HG03442 (cell line): ENCODE data around the gene CD80.
"Not testable (repeated sequence)": the region's sequence is repeated elsewhere in the genome, so short reads cannot be mapped to it uniquely, and the experiment has no call there.

Source experiments
- ATAC-seq: cut with Tn5 transposase; IDR thresholded peaks from one replicate; pipeline ENCODE4 v1.9.1; 2021; ENCODE audit warnings: mild to moderate bottlenecking, moderate library complexity; ENCODE audit not compliant: unreplicated experiment

Gene CD80

GRCh38 chr3:119559441-119559963, at the start of gene CD80:
Gene CD80 (minus strand): TSS chr3:119559614. CDS start chr3:119557728, 1,886 bp downstream.
- ATAC-seq, result peak; percentile 46

- no peak for ATAC-seq
Measured at GRCh38 chr3:119608405-119609000, 49.1 kb upstream of the CD80 start.

- ATAC-seq, result no peak
Measured at GRCh38 chr3:119604878-119605277, 45.5 kb upstream of the CD80 start.

- ATAC-seq, result no peak
Measured at GRCh38 chr3:119602676-119603075, 43.3 kb upstream of the CD80 start.

- peak; percentile 15 for ATAC-seq
Measured at GRCh38 chr3:119601154-119601553, 41.7 kb upstream of the CD80 start.

- ATAC-seq, result peak; percentile 61
Measured at GRCh38 chr3:119600732-119601131, 41.3 kb upstream of the CD80 start.

GRCh38 chr3:119599558-119600174, 40.3 kb upstream of the CD80 start:
- no peak for ATAC-seq

GRCh38 chr3:119598410-119599098, 39.1 kb upstream of the CD80 start:
- ATAC-seq, result peak; percentile 48

GRCh38 chr3:119597548-119598288, 38.3 kb upstream of the CD80 start, which contains the start of gene PLA1A:
Gene PLA1A (plus strand): TSS chr3:119597885. CDS start chr3:119597914, 29 bp downstream.
- no peak for ATAC-seq

GRCh38 chr3:119596398-119596797, 37.0 kb upstream of the CD80 start:
- ATAC-seq, result no peak

GRCh38 chr3:119595639-119596334, 36.4 kb upstream of the CD80 start:
- ATAC-seq, result no peak

GRCh38 chr3:119594929-119595328, 35.5 kb upstream of the CD80 start:
- ATAC-seq, result not testable (repeated sequence)

- no peak for ATAC-seq
Measured at GRCh38 chr3:119594066-119594465, 34.7 kb upstream of the CD80 start.

- no peak for ATAC-seq
Measured at GRCh38 chr3:119592861-119593260, 33.4 kb upstream of the CD80 start.

- no peak for ATAC-seq
Measured at GRCh38 chr3:119590706-119591105, 31.3 kb upstream of the CD80 start.

- no peak for ATAC-seq
Measured at GRCh38 chr3:119589102-119589773, 29.8 kb upstream of the CD80 start.

GRCh38 chr3:119588112-119588511, 28.7 kb upstream of the CD80 start:
- peak; percentile 59 for ATAC-seq

- no peak for ATAC-seq
Measured at GRCh38 chr3:119586733-119587172, 27.3 kb upstream of the CD80 start.

GRCh38 chr3:119585856-119586570, 26.6 kb upstream of the CD80 start:
- no peak for ATAC-seq
